ENCODE measurements around the gene GSTCD.
"Not testable (repeated sequence)": the region's sequence is repeated elsewhere in the genome, so short reads cannot be mapped to it uniquely, and the experiment has no call there.

Gene GSTCD

GRCh38 chr4:105808750-105809041 lies 100.1 kb downstream of the GSTCD start:
- DNase-seq: no peak

GRCh38 chr4:105815701-105816100 lies 107.1 kb downstream of the GSTCD start:
- DNase-seq: no peak

GRCh38 chr4:105822061-105822460 lies 113.5 kb downstream of the GSTCD start:
- DNase-seq: no peak

- DNase-seq: no peak
Observed at GRCh38 chr4:105828074-105828473, 119.5 kb downstream of the GSTCD start.

GRCh38 chr4:105831189-105831588 lies 122.6 kb downstream of the GSTCD start:
- DNase-seq: no peak

- DNase-seq: no peak
Observed at GRCh38 chr4:105835177-105835576, 126.6 kb downstream of the GSTCD start.

- DNase-seq: no peak
Observed at GRCh38 chr4:105836537-105836936, 128.0 kb downstream of the GSTCD start.

- no peak for DNase-seq
Observed at GRCh38 chr4:105837037-105837436, 128.5 kb downstream of the GSTCD start.

- no peak for DNase-seq
Observed at GRCh38 chr4:105838082-105838481, 129.5 kb downstream of the GSTCD start.

GRCh38 chr4:105840426-105841174 lies 132.0 kb downstream of the GSTCD start:
- no peak for DNase-seq

GRCh38 chr4:105843941-105844340 lies 135.4 kb downstream of the GSTCD start:
- no peak for DNase-seq

GRCh38 chr4:105845559-105845958 lies 137.0 kb downstream of the GSTCD start:
- no peak for DNase-seq

GRCh38 chr4:105848359-105848758 lies 139.8 kb downstream of the GSTCD start:
- DNase-seq: not testable (repeated sequence)

- no peak for DNase-seq
Observed at GRCh38 chr4:105851196-105851595, 142.6 kb downstream of the GSTCD start.

GRCh38 chr4:105852230-105852629 lies 143.6 kb downstream of the GSTCD start:
- DNase-seq: not testable (repeated sequence)

GRCh38 chr4:105858466-105859040 lies 150.0 kb downstream of the GSTCD start:
- DNase-seq: no peak

- DNase-seq: no peak
Observed at GRCh38 chr4:105859233-105859632, 150.6 kb downstream of the GSTCD start.

GRCh38 chr4:105870963-105871362 lies 162.4 kb downstream of the GSTCD start:
- no peak for DNase-seq

- DNase-seq: no peak
Observed at GRCh38 chr4:105871997-105872396, 163.4 kb downstream of the GSTCD start.

- no peak for DNase-seq
Observed at GRCh38 chr4:105875233-105875632, 166.6 kb downstream of the GSTCD start.

GRCh38 chr4:105878668-105879067 lies 170.1 kb downstream of the GSTCD start:
- DNase-seq: no peak

GRCh38 chr4:105887508-105887907 lies 178.9 kb downstream of the GSTCD start:
- DNase-seq: no peak

- no peak for DNase-seq
Observed at GRCh38 chr4:105894660-105895582, 186.3 kb downstream of the GSTCD start, which contains the start of gene NPNT. TSS of gene NPNT (plus strand) at chr4:105895471. CDS start at chr4:105895653, 182 bp downstream.

Data from NCI-H2107 (cell line).